ENCODE measurements around the gene SRGAP2B.
"Not testable (repeated sequence)": the region's sequence is repeated elsewhere in the genome, so short reads cannot be mapped to it uniquely, and the experiment has no call there.

SRGAP2B gene

GRCh38 chr1:144992915-144993314 lies 102.2 kb downstream of the SRGAP2B start:
- not testable (repeated sequence) for DNase-seq

- not testable (repeated sequence) for DNase-seq
Measured at GRCh38 chr1:144990611-144991010, 104.5 kb downstream of the SRGAP2B start.

GRCh38 chr1:144987131-144987530 lies 108.0 kb downstream of the SRGAP2B start:
- DNase-seq = not testable (repeated sequence)

- not testable (repeated sequence) for DNase-seq
Measured at GRCh38 chr1:144986171-144986860, 108.8 kb downstream of the SRGAP2B start.

- DNase-seq = not testable (repeated sequence)
Measured at GRCh38 chr1:144985550-144986170, 109.5 kb downstream of the SRGAP2B start.

GRCh38 chr1:144982802-144983525 lies 112.2 kb downstream of the SRGAP2B start:
- not testable (repeated sequence) for DNase-seq

- not testable (repeated sequence) for DNase-seq
Measured at GRCh38 chr1:144981157-144981556, 114.0 kb downstream of the SRGAP2B start.

GRCh38 chr1:144979960-144980595 lies 115.0 kb downstream of the SRGAP2B start:
- DNase-seq = not testable (repeated sequence)

GRCh38 chr1:144977856-144978255 lies 117.3 kb downstream of the SRGAP2B start:
- not testable (repeated sequence) for DNase-seq

GRCh38 chr1:144971936-144972335 lies 123.2 kb downstream of the SRGAP2B start:
- not testable (repeated sequence) for DNase-seq

GRCh38 chr1:144966488-144966887 lies 128.6 kb downstream of the SRGAP2B start:
- not testable (repeated sequence) for DNase-seq

GRCh38 chr1:144964765-144965164 lies 130.4 kb downstream of the SRGAP2B start:
- not testable (repeated sequence) for DNase-seq

GRCh38 chr1:144964186-144964585 lies 130.9 kb downstream of the SRGAP2B start:
- not testable (repeated sequence) for DNase-seq

- DNase-seq = not testable (repeated sequence)
Measured at GRCh38 chr1:144963571-144963970, 131.6 kb downstream of the SRGAP2B start.

GRCh38 chr1:144961604-144962583 lies 133.2 kb downstream of the SRGAP2B start:
- not testable (repeated sequence) for DNase-seq

- not testable (repeated sequence) for DNase-seq
Measured at GRCh38 chr1:144960929-144961488, 134.1 kb downstream of the SRGAP2B start.

GRCh38 chr1:144948390-144948789 lies 146.7 kb downstream of the SRGAP2B start:
- DNase-seq = not testable (repeated sequence)

- DNase-seq = not testable (repeated sequence)
Measured at GRCh38 chr1:144947495-144947894, 147.6 kb downstream of the SRGAP2B start.

GRCh38 chr1:144946525-144947480 lies 148.3 kb downstream of the SRGAP2B start:
- not testable (repeated sequence) for DNase-seq

- DNase-seq = not testable (repeated sequence)
Measured at GRCh38 chr1:144941710-144942109, 153.4 kb downstream of the SRGAP2B start.
